ENCODE data around the gene DACT3. TPM values are rescaled to one million over a fixed set of nuclear protein-coding genes. Genes with fewer than 3 reads are reported as not detected.
A peak's percentile ranks its signal among the peaks of the same experiment; 100 is the strongest.

DACT3 gene
- total RNA-seq, 1 donor from 2014 or later, result 55.1 TPM

GRCh38 chr19:46599716-46600373, 61.1 kb downstream of the DACT3 start:
- no peak for DNase-seq
- TF ChIP-seq CTCF (IDR thresholded peaks at IDR 0.05; ENCODE audit: partially characterized antibody, unreplicated experiment), result no peak
- Mint-ChIP-seq H3K27ac (ENCODE audit: unreplicated experiment) (peak overlapping the region; percentile 100), H3K36me3 (ENCODE audit: unreplicated experiment) (peaks cover 18% of the 10 kb centered on the region), H3K27me3 (ENCODE audit: unreplicated experiment) (peaks cover 16% of the 10 kb centered on the region), H3K4me1 (ENCODE audit: low read depth, unreplicated experiment) (peaks cover 10% of the 10 kb centered on the region), H3K9me3 (ENCODE audit: unreplicated experiment) (peaks cover 25% of the 10 kb centered on the region), H3K4me3 (ENCODE audit: unreplicated experiment) (peak overlapping the region; percentile 97)

GRCh38 chr19:46598372-46598917, 62.5 kb downstream of the DACT3 start:
- peaks cover 16% of the 10 kb centered on the region for H3K27me3 Mint-ChIP-seq (ENCODE audit: unreplicated experiment)
- peaks cover 18% of the 10 kb centered on the region for H3K36me3 Mint-ChIP-seq (ENCODE audit: unreplicated experiment)

More at GRCh38 chr19:46598372-46598917, 62.5 kb downstream of the DACT3 start:
- no peak for TF ChIP-seq CTCF (IDR thresholded peaks at IDR 0.05; ENCODE audit: partially characterized antibody, unreplicated experiment)
- no peak overlapping the region for H3K27ac Mint-ChIP-seq (ENCODE audit: unreplicated experiment)
- peaks cover 6% of the 10 kb centered on the region for H3K4me1 Mint-ChIP-seq (ENCODE audit: low read depth, unreplicated experiment)
- peaks cover 25% of the 10 kb centered on the region for H3K9me3 Mint-ChIP-seq (ENCODE audit: unreplicated experiment)
- no peak overlapping the region for H3K4me3 Mint-ChIP-seq (ENCODE audit: unreplicated experiment)
- DNase-seq, result no peak

Small RNA genes within 50 kb of the gene (microRNA-seq; reads per million reads assigned to microRNA genes)
- 6.6 reads per million, percentile 38 among the genes with 10 or more reads in this experiment for gene MIR320E (ENCODE audit: unreplicated experiment)

Other genes starting within 250 kb of the DACT3 start
- 6.3 TPM for gene CCDC8, start 247.6 kb downstream of the DACT3 start, total RNA-seq (ENCODE audit: unreplicated experiment)
- 5.3 TPM for gene PNMA8C, start 232.2 kb downstream of the DACT3 start, total RNA-seq (ENCODE audit: unreplicated experiment)
- gene PNMA8A, start 189.6 kb downstream of the DACT3 start, total RNA-seq (ENCODE audit: unreplicated experiment), result 14.1 TPM
- 0.76 TPM for gene PNMA8B, start 165.3 kb downstream of the DACT3 start, total RNA-seq (ENCODE audit: unreplicated experiment)
- 845 TPM for gene CALM3, start 59.9 kb downstream of the DACT3 start, total RNA-seq (ENCODE audit: unreplicated experiment)
- gene PTGIR, start 36.1 kb downstream of the DACT3 start, total RNA-seq (ENCODE audit: unreplicated experiment), result 0.27 TPM
- gene GNG8, start 25.0 kb downstream of the DACT3 start, total RNA-seq (ENCODE audit: unreplicated experiment), result 54.6 TPM
- 54.7 TPM for gene PRKD2, start 55.9 kb upstream of the DACT3 start, total RNA-seq (ENCODE audit: unreplicated experiment)
- gene FKRP, start 84.9 kb upstream of the DACT3 start, total RNA-seq (ENCODE audit: unreplicated experiment), result 46.6 TPM
- gene STRN4, start 85.3 kb upstream of the DACT3 start, total RNA-seq (ENCODE audit: unreplicated experiment), result 117 TPM
- 35.4 TPM for gene SLC1A5, start 127.4 kb upstream of the DACT3 start, total RNA-seq (ENCODE audit: unreplicated experiment)
- gene AP2S1, start 189.7 kb upstream of the DACT3 start, total RNA-seq (ENCODE audit: unreplicated experiment), result 95.4 TPM
- gene ARHGAP35, start 199.8 kb upstream of the DACT3 start, total RNA-seq (ENCODE audit: unreplicated experiment), result 127 TPM

Data from glutamatergic neuron (in vitro differentiated cells).